ENCODE data around the gene AKR7A2.
A peak's percentile ranks its signal among the peaks of the same experiment; 100 is the strongest.

The AKR7A2 gene

GRCh38 chr1:19342894-19343616 lies 31.1 kb upstream of the AKR7A2 start:
- no peak for DNase-seq

DNA sequence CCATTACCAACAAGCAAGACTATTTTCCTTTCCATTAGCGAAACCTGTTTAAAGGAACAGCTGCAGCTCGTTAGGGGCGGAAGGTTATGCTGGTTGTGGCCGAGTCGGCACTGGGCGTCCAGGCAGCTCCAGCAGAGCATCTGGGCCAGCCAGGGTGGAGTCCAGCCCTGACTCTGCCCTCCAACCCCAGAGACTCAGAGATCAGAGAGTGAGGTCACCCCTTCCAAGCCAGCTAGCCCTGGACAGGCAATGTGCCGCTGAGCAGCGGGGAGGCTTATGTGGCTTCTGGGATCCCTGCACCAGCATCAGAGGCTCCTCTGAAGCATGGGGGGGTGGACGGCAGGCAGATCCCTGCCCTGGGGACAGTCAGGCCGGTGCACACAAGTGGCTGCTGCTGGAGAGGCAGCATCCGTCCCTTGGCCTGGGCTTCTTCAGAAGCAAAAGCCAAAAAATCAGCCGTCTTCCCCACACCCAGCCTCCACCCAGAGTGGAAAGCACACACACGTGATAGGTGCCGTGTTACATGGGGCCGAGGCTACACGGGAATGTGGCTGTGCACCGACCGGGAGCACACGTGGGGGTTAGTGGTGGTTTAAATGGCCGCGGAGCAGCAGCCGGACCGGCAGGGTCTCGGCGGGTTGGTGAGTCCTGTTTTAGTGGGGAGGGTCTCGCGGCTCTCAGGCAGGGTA lies 30.3 kb upstream of the AKR7A2 start:
- DNase-seq, result no peak

DNA sequence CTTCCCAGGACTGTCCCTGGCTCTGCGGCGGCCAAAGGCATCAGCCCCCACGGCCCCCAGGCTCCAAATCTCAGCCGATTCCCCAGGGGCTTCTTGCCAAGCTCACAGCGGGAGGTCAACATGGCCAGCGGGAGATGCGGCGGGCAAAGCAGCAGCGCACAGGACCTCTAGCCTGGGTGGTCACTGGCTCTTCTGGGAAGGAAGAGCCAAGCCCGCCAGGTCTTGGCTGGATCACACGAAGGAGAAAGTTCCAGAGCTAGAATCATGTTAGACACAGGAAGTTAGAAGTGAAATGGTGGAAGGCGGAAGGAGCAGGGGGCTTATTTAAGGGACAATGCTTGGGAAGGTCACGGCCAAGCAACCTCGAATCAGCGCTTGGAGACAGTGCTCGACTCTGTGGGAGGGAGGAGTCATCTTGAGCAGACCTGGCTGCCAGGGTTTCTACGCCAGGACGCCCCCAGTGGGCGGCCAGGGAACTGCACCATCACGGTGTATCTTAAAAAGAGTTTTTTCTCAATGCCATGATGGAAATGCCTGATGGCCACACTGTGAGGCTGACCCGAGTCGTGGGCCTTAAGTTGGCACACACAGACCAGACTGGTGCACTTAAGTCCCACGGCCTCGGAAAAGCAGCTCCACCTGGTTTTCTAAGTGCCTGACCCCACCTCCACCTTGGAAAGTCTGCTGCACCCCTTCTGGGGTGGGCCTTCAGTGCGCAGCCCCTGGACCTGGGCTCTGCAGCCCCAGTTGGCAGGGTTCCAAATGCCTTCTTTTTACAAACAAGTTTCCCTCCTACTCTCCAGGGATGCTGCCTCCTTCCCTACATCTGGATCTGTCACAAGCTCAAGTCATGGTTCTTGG lies 29.5 kb upstream of the AKR7A2 start:
- DNase-seq, result peak in 1 of 2 experiments; percentile 60

GRCh38 chr1:19340387-19340937 lies 28.5 kb upstream of the AKR7A2 start:
- no peak for DNase-seq

- no peak for DNase-seq
Measured at GRCh38 chr1:19339214-19339861, 27.4 kb upstream of the AKR7A2 start.

GRCh38 chr1:19338323-19338762 lies 26.4 kb upstream of the AKR7A2 start:
- DNase-seq, result no peak

- no peak for DNase-seq
Measured at GRCh38 chr1:19337289-19337688, 25.3 kb upstream of the AKR7A2 start.

DNA sequence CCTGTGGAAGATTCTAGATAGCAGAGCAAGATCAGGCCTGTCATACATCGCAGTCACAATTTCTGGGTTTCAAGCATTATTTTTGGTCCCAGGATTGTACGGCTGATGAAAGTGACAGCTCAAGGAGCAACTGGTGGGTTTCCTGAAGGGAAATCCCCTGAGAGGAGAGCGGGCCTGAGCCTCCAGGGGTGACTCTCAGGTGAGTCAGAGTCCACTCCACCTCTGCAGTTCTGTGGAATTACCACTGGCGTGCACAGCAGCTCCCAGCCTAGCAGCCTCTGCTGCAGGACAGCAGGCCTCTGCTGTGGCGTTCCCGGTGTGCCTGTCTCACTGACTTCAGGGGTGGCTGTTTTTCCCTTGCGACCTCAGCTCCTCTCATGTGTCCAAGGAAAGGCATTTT lies 24.6 kb upstream of the AKR7A2 start:
- DNase-seq, result no peak

- DNase-seq, result peak in 1 of 2 experiments; percentile 8
Measured at GRCh38 chr1:19333587-19334354, 21.8 kb upstream of the AKR7A2 start.

DNA sequence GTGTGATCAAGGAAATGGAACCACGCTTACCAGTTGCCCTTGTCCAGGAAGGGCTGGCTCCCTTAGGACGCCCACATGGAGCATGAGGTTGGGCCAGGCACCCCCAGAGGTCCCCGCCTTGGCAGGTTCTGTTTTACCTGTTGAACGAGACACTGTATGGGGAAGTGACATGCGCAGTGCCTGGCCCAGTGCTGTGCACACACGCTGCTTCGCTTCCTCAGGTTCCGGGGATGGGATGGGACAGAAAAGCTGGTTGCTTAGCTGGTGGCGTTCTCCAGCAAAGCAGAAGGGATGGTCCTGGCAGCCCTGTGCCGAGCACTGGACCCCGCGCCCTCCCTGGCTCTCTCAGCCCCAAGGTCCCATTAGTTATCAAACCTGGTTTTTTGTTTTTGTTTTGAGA lies 20.9 kb upstream of the AKR7A2 start:
- no peak for DNase-seq

- DNase-seq, result no peak
Measured at GRCh38 chr1:19331262-19331878, 19.4 kb upstream of the AKR7A2 start.

DNA sequence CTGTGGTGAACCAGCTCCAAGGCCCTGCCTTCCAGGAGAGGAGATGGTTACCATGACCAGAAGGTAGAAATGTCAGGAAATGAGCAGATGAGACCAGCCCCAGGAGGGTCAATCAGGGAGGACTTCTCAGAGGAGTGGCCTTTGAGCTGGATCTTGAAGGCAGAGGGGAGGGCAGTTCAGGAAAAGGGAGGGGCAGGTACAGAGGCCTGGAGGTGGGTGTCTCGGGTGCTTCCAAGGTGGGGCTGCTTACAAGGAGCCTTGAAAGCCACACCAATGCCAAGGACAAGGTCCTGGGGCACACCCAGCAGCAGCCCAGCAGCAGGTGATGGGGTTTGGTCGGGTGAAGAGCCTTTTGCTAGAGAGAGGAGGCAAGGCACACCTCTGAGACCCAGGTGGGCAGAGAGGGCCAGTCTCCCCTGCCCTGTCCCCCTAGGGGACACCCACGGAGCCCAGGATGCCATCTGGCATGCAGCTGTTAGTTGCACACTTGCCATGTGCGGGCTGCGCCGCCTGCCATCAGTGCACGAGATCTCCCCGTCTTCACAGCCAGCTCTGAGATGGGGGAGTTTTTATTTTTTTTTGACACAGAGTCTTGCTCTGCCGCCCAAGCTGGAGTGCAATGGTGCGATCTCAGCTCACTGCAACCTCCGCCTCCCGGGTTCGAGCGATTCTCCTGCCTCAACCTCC lies 18.6 kb upstream of the AKR7A2 start:
- no peak for DNase-seq

- DNase-seq, result no peak
Measured at GRCh38 chr1:19329611-19330010, 17.7 kb upstream of the AKR7A2 start.

DNA sequence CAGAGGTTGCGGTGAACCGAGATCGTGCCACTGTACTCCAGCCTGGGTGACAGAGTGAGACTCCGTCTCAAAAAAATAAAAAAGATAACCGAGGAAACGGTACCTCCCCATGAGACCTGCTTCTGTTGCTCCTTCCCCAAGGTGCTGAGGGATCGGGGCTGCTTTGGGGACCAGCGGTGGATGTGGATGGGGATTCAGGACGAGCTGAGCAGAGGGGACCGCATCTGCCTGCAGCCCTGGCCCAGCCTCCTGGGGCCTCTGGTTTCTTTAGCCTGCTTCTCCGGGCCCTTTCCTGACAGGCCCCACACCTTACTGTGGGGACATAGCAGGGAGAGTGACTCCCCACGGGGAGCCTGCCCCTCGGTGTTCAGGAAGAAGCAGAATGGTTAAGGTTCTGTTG lies 17.2 kb upstream of the AKR7A2 start:
- no peak for DNase-seq

DNA sequence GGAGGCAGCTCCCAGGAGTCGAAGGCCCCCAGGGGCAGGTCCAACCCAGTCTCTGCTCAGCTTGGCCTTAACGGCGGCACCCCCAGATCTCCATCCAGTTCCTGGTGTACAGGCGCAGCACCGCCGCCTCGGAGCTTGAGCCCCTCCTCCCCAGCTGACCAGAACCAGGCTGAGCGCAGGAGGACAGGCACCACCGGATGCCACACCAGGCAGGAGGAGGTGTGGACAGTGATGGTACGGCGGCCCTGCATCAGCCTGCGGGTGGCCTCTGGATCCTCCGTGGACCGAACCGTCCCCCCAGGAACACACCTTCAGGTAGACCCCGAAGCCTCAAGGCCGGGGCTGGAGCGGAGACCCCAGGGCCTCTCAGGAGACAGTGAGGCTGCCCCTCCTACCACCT lies 16.5 kb upstream of the AKR7A2 start:
- no peak for DNase-seq

DNA sequence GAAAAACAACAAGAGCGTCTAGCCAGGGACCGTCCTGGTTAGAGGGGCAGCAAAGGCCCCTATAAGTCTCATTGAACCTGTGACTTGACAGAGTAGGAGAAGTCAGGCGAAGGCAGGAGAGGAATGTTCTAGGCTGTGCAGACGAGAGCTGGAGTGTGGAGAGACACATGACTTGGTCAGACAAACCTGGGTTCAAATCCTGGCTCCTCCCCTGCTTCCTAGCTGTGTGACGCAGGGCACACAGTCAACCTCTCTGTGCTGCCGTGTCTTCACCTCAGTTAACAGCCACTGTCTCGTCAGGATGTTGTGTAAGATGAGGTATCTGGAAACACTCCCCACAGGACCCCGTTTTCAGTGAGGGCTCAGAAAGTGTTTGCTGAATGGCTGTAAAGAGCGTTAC lies 15.8 kb upstream of the AKR7A2 start:
- no peak for DNase-seq

DNA sequence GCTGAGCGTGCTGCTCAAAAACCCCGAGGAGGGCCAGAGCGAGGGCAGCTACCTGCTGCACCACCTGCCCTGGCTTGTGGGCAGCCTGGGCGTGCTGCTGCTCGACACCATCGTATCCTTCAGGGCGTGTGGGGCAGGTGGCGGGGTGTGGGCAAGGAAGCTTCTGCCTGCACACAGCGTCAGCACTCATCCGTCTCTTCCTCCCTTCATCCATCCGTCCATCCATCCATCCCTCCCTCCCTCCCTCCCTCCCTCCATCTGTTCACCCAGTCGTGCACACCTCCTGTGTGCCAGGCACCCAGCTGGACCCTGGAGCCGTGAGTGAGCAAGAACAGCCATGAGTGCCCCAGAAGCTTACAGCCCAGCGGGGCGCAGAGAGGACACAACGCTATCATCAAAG lies 15.4 kb upstream of the AKR7A2 start:
- DNase-seq, result no peak

DNA sequence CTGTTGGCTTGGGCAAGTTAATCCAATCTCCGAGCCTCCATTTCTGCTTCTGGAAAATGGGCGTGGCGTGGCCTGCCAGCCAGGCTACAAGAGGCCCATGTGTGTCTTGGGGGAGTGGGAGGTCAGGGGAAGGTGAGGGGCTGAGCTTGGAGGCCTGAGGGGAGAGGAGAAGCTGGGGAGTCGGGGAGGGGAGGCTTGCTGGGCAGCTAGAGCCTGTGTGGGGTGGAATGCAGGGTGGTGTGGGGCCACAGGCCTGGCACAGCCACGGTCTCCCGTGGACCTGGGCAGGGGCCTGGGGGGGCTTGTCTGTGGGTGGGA lies 14.8 kb upstream of the AKR7A2 start:
- no peak for DNase-seq

GRCh38 chr1:19325958-19326747 lies 14.2 kb upstream of the AKR7A2 start:
- DNase-seq, result no peak

GRCh38 chr1:19325368-19325957 lies 13.5 kb upstream of the AKR7A2 start:
- no peak for DNase-seq

Measured in SW 1271 (cell line).